ENCODE data around the gene SPINT1. TPM values are rescaled to one million over a fixed set of nuclear protein-coding genes. Genes with fewer than 3 reads are reported as not detected.

The SPINT1 gene, protein sequence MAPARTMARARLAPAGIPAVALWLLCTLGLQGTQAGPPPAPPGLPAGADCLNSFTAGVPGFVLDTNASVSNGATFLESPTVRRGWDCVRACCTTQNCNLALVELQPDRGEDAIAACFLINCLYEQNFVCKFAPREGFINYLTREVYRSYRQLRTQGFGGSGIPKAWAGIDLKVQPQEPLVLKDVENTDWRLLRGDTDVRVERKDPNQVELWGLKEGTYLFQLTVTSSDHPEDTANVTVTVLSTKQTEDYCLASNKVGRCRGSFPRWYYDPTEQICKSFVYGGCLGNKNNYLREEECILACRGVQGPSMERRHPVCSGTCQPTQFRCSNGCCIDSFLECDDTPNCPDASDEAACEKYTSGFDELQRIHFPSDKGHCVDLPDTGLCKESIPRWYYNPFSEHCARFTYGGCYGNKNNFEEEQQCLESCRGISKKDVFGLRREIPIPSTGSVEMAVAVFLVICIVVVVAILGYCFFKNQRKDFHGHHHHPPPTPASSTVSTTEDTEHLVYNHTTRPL
- total RNA-seq: 1.6 TPM

DNA sequence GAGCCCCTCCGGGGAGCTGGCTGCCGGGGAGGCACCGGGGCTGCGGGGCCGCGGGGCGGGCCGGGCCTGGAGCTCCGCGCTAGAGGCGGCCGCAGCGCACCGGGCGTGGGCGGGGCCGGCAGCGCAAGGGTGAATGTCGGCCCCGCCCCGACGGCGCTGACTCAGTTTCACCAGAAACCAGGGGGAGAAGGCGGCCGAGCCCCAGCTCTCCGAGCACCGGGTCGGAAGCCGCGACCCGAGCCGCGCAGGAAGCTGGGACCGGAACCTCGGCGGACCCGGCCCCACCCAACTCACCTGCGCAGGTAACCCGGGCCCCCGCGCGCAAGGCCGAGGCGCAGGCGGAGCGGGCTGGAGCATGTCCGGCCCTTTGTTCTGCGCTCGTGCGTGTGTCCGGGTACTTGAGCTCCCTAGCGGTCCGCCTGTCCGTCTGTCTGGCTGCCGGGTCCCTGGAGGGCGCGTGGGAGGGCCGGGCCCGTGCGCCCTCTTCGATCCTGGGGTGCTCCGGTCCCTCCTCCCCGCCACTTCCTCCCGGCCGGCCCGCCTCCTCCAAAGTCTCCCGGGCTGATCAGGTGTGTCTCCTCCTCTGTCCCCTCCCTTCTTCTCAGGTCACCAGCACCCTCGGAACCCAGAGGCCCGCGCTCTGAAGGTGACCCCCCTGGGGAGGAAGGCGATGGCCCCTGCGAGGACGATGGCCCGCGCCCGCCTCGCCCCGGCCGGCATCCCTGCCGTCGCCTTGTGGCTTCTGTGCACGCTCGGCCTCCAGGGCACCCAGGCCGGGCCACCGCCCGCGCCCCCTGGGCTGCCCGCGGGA lies at the start of gene SPINT1:
SPINT1 (plus strand) TSS at position 164 of the 811 bp plus-strand sequence; CDS start at position 671, 507 bp downstream.
- DNase-seq (ENCODE audit: low spot score) (no peak), ATAC-seq (peak; percentile 39)

DNA sequence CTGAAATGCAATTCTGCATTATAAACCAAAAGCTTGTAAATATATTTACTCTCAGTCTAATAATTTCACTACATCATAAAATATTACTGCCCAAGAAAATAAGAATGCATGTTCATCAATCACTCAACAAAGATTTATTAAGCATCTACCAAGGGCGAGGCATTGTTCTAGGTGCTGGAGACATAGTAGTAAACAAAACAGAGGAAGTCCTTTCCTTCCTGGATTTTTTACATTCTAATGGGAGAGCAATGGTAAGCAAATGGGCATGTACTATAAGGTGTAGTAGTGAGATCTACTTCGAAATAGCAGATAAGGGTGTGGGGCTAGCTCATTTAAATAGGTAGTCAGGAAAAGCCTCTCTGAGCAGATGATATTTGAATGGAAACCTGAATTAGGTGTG lies 47.8 kb upstream of the SPINT1 start:
- no peak for DNase-seq (ENCODE audit: low spot score)

DNA sequence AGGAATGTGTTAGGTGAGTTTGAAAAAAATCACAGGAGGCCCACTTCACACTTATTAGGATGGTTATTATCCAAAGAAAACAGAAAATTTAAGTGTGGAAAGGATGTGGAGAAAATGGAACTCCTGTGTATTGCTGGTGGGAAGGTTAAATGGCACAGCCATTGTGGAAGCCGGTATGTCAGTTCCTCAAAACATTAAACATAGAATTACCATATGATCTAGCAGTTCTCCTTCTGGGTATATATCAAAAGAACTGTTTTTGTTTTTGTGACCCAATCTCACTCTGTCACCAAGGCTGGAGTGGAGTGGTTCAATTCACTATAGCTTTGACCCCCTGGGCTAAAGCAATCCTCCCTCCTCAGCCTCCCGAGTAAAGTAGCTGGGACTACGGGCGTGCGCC lies 47.3 kb upstream of the SPINT1 start:
- no peak for ATAC-seq

More for the DNA sequence above, 47.8 kb upstream of the SPINT1 start:
- no peak for ATAC-seq

DNA sequence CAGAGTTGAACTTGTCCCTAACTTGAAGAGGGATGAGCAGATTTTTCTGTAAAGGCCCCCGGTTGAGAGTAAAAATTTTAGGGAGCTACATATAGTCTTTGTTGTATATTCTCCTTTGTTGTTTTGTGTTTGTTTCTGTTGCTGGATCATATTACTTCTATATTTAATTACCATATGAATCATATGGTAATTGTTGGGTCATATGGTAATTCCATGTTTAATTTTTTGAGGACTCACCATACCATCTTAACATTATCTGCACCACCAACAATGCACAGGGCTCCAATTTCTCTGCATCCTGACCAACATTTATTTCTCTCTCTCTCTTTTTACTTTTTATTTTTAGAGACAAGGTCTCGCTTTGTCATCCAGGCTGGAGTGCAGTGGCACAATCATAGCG lies 44.3 kb upstream of the SPINT1 start:
- no peak for ATAC-seq
- no peak for DNase-seq (ENCODE audit: low spot score)

More for the DNA sequence above, 47.3 kb upstream of the SPINT1 start:
- DNase-seq (ENCODE audit: low spot score): no peak

DNA sequence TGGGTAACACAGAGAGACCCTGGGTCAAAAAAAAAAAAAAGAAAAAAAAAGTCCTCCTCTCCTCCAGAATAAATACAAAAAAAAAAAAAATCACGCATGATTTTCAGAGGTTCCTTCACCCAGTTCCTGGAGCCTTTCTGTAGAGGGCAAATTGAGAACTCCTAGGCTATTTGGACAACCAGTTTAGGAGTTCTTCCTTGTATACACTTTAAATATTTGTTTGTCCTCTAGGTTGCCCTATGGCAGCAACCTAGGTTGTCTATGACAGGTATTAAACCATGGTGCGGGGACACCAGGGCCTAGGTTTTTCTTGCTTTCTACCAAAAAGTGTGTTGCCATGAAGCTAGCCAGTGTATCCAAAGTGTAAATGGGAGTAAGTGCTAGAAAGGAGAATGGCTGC lies 40.8 kb upstream of the SPINT1 start:
- ATAC-seq (peak; percentile 5), DNase-seq (ENCODE audit: low spot score) (no peak)

DNA sequence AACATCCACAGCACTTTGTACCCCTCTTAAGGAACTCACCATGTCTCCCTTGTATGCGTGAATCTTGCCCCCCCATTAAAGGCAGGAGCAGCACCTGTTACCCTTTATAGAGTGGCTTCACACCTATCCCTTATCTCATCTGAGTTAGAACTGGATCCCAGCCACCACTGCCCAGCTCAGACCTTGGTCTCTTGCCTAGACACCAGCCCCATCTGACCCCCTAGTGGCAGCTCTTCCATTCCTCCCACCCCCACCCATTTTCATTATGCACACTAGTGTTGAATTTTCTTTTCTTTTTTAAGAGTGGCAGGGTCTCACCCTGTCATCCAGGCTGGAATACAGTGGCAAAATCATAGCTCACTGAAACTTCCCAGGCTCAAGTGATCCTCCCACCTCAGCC lies 40.2 kb upstream of the SPINT1 start:
- ATAC-seq: peak; percentile 25
- DNase-seq (ENCODE audit: low spot score): peak; percentile 62

DNA sequence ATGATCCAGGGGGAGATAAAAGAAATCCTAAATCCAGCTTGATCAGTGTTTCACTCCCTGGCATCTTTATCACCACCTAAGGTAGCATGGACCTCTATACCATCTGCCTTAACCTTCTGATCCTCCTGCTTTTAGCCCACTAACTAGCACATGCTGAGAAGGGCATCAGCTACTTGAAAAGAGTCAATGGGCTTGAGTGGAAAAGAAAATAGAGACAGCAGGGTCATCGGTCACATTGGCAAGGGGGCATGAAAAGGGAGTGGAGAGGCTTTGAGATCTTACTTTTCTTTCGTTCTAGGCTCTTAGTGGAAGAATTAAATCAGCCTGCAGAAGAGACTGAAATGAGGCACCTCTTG lies 37.2 kb upstream of the SPINT1 start:
- DNase-seq (ENCODE audit: low spot score) (no peak), ATAC-seq (no peak)

DNA sequence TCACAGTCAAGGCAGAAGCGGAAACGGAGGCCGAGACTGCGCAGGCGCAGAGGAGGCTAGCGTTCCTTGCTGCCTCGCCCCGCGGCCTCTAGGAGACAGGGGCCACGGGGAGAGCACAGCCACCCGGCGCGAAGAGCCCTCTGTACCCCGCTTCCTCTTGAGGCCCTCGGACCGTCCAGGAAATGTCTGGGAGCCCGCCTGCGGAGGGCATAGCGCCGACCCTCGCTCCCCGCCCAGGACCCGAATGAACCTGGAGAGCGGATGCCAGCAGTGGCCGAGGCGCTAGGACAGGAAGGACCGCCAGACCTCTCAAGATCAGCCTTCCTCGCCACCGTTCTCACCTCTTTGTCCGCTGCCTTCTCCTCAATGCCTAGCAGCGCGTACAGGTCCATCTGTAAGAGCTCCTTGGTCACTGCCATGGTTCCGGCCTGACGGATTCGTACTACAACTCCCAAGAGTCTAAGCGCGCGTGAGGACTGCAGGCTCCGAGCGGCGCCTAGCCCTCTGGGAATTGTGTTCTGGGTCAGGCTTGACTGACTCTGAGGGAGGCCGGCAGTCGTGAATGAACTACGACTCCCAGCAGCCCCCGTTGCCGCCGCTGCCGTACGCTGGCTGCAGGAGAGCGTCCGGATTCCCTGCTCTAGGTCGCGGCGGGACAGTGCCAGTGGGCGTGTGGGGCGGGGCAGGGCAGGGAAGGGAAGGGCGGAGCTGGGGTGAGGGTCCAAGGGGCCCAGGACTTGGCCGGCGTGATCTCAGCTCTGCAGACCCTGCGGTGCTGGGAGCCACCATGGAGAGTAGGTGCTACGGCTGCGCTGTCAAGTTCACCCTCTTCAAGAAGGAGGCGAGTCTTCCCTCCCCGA lies 36.6 kb upstream of the SPINT1 start, which contains the start of the genes DNAJC17 and ZFYVE19:
DNAJC17 (minus strand) TSS at position 446 of the 860 bp plus-strand sequence; CDS start at position 419, 27 bp downstream.
ZFYVE19 (plus strand) TSS at position 62 of the 860 bp plus-strand sequence; CDS start at position 563, 501 bp downstream.
- ATAC-seq (peak; percentile 91), DNase-seq (ENCODE audit: low spot score) (peak; percentile 98)

DNA sequence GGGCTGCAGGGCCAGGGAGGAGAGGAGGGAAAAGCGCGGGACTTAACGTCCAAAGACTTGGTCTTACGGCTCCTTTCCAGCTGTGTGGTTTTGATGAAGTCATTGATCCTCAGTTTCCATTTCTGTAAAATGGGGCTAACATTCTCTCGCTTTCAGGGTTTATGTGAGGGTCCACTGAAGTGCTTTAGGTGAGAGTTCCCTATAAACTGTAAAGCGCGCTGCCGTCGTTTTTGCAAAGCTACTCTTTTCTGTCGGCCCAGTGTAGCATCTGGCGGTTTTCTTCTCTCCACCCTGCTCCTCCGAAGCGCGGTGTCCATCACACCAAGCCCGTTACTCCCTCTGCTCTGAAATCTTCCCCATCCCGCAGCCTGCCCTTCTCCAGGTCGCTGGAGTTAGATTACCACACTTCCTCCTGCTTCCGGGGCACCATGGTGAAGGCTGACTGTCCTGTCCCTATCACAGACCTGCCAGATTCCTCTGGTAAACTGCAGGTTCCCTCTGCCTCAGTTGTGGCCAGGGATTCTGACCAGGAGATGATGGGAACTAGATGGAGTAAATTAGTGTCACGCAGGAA lies 35.9 kb upstream of the SPINT1 start:
- DNase-seq (ENCODE audit: low spot score) (no peak), ATAC-seq (peak; percentile 5)

DNA sequence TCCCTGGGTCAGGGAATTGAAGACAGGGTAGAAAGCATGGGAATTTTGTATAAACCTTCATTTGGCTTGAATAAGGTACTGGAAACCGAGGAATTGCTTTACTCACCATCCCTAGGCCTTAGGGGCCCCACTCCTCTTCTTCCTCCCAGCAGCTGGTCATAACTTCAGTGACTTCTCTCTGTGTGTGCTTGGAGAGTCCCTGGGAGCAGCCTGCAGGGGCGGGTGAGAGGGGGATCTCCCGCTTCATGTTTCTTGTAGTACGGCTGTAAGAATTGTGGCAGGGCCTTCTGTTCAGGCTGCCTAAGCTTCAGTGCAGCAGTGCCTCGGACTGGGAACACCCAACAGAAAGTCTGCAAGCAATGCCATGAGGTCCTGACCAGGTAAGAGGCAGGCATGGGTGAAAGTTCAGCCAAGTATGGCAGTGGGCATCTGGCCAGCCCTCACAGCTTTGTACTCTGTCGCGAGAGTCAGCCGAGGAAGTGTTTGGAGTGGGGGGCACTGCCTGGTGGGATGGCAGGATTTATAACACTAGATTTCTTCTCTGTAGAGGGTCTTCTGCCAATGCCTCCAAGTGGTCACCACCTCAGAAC lies 34.9 kb upstream of the SPINT1 start:
- peak; percentile 8 for ATAC-seq
- DNase-seq (ENCODE audit: low spot score): no peak

DNA sequence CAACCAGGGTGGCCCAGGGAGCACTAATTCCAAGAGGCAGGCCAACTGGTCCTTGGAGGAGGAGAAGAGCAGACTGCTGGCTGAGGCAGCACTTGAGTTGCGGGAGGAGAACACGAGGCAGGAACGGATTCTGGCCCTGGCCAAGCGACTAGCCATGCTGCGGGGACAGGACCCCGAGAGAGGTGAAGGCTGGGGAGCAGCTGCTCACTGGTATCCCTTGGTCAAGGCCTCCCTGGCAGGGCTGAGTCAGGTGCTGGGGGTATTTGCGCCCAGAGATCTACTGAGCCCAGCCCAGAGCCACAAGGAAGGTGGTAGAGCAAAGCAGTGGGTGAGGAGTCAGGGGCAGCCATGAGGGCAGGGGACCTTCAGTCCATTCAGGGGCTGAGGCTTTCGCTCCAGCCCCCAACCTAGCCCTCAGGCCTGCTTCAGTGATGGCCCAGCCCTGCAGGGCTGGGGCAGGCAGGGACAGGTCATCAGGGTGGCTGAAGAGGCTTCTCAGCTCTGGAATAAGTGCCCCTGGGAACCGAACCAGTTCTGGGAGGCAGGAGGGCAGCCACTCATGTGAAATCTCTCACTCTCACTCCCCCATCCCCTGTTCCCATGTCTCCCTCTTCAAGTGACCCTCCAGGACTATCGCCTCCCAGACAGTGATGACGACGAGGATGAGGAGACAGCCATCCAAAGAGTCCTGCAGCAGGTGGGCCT lies 31.0 kb upstream of the SPINT1 start:
- DNase-seq (ENCODE audit: low spot score) (no peak), ATAC-seq (no peak)

DNA sequence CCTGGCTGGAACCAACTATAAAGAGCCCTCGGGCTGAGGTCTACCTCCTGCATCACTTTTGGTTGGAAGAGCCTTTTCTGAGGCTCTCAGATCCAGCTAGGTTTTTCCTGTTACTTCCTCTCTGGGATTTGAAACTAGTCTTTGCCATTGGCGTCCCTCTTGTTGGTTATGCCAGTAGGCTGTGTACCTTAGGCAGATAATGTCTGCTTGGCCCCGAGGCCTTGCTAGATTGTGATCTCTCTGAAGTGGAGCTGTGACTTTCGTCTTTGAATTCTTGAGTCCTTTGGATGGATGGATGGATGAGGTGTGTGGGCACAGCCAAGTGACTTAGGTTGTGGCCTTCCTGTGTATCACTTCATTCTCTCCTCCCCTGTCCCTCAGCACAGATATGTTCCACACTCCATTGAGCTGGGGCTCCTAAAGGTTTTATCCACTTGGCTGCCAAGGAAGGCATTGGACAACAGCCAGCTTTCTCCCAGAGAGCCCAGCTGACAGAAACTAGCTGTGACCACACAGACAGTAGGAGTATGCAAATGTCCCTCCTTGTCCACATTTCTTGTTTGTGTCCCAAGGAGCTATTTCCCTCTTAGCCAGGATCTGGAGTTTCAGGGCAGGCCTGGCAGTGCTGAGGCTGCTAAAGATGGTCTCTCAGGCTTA lies 28.7 kb upstream of the SPINT1 start:
- peak; percentile 67 for ATAC-seq
- DNase-seq (ENCODE audit: low spot score): no peak

DNA sequence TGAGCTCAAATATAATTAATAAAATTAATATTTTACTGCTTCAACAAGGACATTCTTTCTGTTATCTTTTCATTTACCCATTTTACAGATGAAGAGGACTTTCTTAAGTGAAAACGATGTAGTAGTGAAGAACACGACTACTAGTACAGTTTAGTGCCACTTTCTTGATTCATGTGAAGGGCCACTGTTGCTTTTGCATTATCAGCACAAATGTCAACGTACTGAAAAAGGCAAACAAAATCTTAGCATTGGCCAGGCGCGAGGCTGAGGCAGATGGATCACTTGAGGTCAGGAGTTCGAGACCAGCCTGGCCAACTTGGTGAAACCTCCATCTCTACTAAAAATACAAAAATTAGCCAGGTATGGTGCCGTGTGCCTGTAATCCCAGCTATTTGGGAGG lies 24.8 kb upstream of the SPINT1 start:
- no peak for ATAC-seq
- DNase-seq (ENCODE audit: low spot score): no peak

DNA sequence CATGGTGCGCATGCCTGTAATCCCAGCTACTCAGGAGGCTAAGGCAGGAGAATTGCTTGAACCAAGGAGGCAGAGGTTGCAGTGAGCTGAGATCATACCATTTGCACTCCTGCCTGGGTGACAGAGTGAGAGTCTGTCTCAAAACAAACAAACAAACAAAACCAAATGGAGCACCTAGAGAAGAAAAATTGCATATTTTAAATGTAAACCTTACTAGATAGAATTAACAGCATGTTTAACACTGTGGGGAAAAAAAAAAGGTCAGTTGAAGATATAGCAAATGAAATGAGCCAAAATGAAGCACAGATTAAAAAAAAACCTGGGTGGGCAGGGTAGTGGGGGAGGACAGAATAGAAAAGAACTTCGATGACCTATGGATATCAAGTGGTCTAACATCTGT lies 22.7 kb upstream of the SPINT1 start:
- no peak for DNase-seq (ENCODE audit: low spot score)
- no peak for ATAC-seq

DNA sequence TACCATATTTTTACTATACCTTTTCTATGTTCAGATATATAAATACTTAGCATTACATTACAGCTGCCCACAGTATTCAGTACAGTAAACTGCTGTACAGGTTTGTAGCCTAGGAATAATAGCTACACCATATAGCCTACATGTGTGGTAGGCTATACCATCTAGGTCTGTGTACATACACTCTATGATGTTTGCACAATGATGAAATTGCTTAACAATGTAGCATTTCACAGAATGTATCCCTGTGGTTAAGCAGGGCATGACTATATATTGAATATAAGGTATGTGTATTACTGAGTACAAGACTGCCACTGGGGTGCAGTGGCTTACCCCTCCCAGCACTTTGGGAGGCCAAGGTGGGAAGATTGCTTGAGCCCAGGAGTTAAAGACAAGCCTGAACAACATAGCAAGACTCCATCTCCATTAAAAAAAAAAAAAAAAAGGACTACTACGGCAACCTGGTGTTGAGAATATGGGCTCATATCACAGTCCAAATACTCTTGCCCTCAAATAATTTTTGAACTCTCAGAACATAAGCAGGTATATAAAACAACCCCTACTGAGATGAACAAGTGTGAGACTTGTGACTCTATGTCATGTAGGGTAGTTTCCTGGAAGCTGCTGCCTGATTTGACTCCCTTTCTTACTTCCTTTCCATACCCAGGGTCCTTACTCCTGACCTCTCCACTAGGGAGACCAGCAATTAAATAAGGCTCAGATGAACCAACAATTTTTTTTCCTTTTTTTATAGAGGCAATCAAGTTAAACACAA lies 20.1 kb upstream of the SPINT1 start:
- DNase-seq (ENCODE audit: low spot score) (no peak), ATAC-seq (no peak)

DNA sequence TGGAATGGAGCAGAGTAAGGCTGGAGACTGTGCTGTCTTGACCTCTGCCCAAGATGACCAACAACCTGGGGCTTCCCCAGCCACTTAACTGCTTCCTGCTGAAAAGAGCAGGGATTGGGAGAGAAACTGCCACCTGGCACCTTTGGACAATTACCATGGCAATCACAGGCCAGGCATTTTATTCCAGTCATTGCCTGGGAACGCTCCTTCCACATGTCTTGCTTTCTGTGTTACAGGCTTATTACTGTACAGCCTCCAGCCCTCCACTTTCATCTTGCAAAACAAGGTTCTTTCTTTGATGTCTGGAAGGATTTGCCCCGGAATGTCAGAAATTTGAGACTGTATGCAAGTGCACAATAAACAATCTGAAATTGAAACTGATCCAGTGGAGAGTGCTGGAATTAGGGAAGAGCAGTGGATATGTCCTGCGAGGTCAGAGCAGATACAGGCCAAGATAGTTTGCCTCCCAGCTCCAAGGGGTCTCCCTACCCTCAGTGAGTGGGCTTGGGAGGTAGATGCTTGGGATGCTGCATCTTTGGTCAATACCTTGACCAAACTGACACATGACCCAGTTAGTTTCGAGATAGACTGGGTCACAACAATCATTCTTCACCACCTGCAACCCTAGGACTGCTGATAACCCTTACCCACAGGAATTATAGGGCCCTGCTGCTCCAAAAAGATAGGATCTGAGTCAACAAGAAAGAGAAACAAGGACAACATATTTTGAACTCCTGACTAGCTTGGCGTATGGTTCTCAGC lies 18.0 kb upstream of the SPINT1 start:
- ATAC-seq: no peak
- DNase-seq (ENCODE audit: low spot score): no peak

DNA sequence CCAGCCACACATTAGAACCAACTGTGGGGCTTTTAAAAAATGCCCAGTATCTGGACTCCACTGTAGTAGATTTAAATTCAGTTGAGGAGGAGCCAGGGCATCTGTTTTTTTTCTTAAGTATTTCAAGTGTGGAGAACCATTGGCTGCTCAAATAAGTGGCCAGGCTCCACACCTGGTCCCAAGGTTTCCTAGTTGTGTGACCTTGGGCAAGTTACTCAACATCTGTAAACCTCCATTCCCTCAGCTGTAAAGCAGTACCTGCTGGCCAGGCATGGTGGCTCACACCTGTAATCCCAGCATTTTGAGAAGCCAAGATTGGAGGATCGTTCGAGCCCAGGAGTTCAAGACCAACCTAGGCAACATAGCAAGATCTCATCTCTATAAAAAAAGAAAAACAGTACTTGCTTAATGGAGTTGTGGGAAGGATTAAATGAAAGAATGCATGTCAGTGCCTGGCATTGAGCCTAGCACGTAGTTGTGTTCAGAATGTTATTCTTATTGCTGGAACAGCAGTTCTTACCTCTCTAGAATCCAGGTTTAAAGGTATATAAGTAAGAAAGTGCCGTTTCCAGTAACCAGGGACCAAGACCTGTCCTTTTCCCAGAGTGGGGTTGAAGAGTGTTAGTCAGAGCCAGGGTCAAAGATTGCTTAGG lies 17.3 kb upstream of the SPINT1 start:
- DNase-seq (ENCODE audit: low spot score): no peak
- ATAC-seq: no peak
